CD14-positive monocyte (primary cell): ENCODE measurements around the gene IRF7. TPM values are rescaled to one million over a fixed set of nuclear protein-coding genes. Genes with fewer than 3 reads are reported as not detected.
A peak's percentile ranks its signal among the peaks of the same experiment; 100 is the strongest.

Experiments
- DNase-seq, 3 donors: peaks; one replicate each; pipeline ENCODE4 v3.0.0-alpha.2; 2011 to 2022
- H2AFZ ChIP-seq: 2 replicates; pipeline ENCODE4 v1.6.0; 2012; ENCODE audit warnings: mild to moderate bottlenecking, low read depth, low read length, inconsistent platforms; ENCODE audit not compliant: insufficient read depth, poor library complexity, severe bottlenecking
- H3K27ac ChIP-seq, 2 donors: 1 replicate in 1 of 2; 2 replicates in 1 of 2; pipeline ENCODE4 v1.5.1; 2012 to 2013; ENCODE audit warnings: low read length in 2 of 2, control low read depth in 1 of 2, inconsistent platforms in 1 of 2, low read depth in 1 of 2, mild to moderate bottlenecking in 1 of 2
- H3K27me3 ChIP-seq, 2 donors: one replicate each; pipeline versions ENCODE4 v1.6.0 to v1.6.1; 2011 to 2013; ENCODE audit warnings: low read length in 2 of 2; ENCODE audit not compliant: control insufficient read depth in 2 of 2, insufficient read depth in 2 of 2
- H3K36me3 ChIP-seq, 2 donors: replicated peaks in 1 of 2; 1 replicate in 1 of 2; 2 replicates in 1 of 2; pipeline versions ENCODE4 v1.5.1 to v1.6.1; 2012 to 2013; ENCODE audit warnings: low read length in 2 of 2, control low read depth in 1 of 2, inconsistent platforms in 1 of 2, mild to moderate bottlenecking in 1 of 2; ENCODE audit not compliant: insufficient read depth in 2 of 2, control insufficient read depth in 1 of 2
- H3K4me1 ChIP-seq, 2 donors: 1 replicate in 1 of 2; 2 replicates in 1 of 2; pipeline versions ENCODE4 v1.5.1 to v1.6.1; 2012 to 2013; ENCODE audit warnings: low read length in 2 of 2, control low read depth in 1 of 2, inconsistent platforms in 1 of 2, mild to moderate bottlenecking in 1 of 2, moderate library complexity in 1 of 2; ENCODE audit not compliant: insufficient read depth in 2 of 2, control insufficient read depth in 1 of 2
- H3K4me2 ChIP-seq: replicated peaks from 2 replicates; pipeline ENCODE3; 2012; ENCODE audit warnings: low read length, moderate library complexity, mild to moderate bottlenecking; ENCODE audit not compliant: poor library complexity, severe bottlenecking; ENCODE audit errors: extremely low read depth
- H3K4me3 ChIP-seq, 3 experiments: fragments of 200-600 bp in 1 of 3; sonication (generic) in 1 of 3; replicated peaks in 1 of 3; 1 replicate in 2 of 3; 2 replicates in 1 of 3; pipeline ENCODE4 v1.5.1; 2011 to 2013; ENCODE audit warnings: low read length in 3 of 3, mild to moderate bottlenecking in 3 of 3, control low read depth in 2 of 3, low read depth in 2 of 3, inconsistent platforms in 1 of 3, moderate library complexity in 1 of 3
- H3K79me2 ChIP-seq: 2 replicates; pipeline ENCODE4 v1.6.0; 2012; ENCODE audit warnings: mild to moderate bottlenecking, control low read depth, inconsistent platforms, low read length, moderate library complexity; ENCODE audit not compliant: insufficient read depth
- H3K9ac ChIP-seq: 2 replicates; pipeline ENCODE4 v1.6.0; 2017; ENCODE audit warnings: low read length, mild to moderate bottlenecking; ENCODE audit not compliant: insufficient read depth, poor library complexity, severe bottlenecking
- H3K9me3 ChIP-seq, 2 donors: replicated peaks in 1 of 2; 1 replicate in 1 of 2; 2 replicates in 1 of 2; pipeline versions ENCODE4 v1.5.1 to v1.6.1; 2012 to 2013; ENCODE audit warnings: low read length in 2 of 2, control low read depth in 1 of 2; ENCODE audit not compliant: control insufficient read depth in 1 of 2, insufficient read depth in 1 of 2
- H4K20me1 ChIP-seq: 2 replicates; pipeline ENCODE4 v1.6.0; 2012; ENCODE audit warnings: mild to moderate bottlenecking, low read length, control low read depth, moderate library complexity; ENCODE audit not compliant: insufficient read depth
- H3K27ac Mint-ChIP-seq, 7 donors: one replicate each; pipeline ENCODE4 v1.8.0; 2020; ENCODE audit warnings: mild to moderate bottlenecking in 7 of 7, mixed read lengths in 7 of 7, moderate library complexity in 6 of 7, inconsistent platforms in 2 of 7
- H3K27me3 Mint-ChIP-seq, 3 donors: one replicate each; pipeline ENCODE4 v1.8.0; 2021 to 2022; ENCODE audit warnings: low read depth in 3 of 3, mild to moderate bottlenecking in 3 of 3, mixed read lengths in 3 of 3, moderate library complexity in 3 of 3, inconsistent platforms in 1 of 3
- H3K36me3 Mint-ChIP-seq, 2 donors: one replicate each; pipeline ENCODE4 v1.8.0; 2020; ENCODE audit warnings: mixed read lengths in 2 of 2, inconsistent platforms in 1 of 2, mild to moderate bottlenecking in 1 of 2
- H3K4me1 Mint-ChIP-seq: one replicate; pipeline ENCODE4 v1.8.0; 2020; ENCODE audit warnings: mild to moderate bottlenecking, mixed read lengths
- H3K4me3 Mint-ChIP-seq, 2 donors: one replicate each; pipeline ENCODE4 v1.8.0; 2020; ENCODE audit warnings: mild to moderate bottlenecking in 2 of 2, mixed read lengths in 2 of 2, moderate library complexity in 1 of 2
- H3K9me3 Mint-ChIP-seq, 7 donors: one replicate each; pipeline ENCODE4 v1.8.0; 2020 to 2022; ENCODE audit warnings: mixed read lengths in 7 of 7, mild to moderate bottlenecking in 6 of 7, moderate library complexity in 6 of 7, inconsistent platforms in 2 of 7
- CTCF ChIP-seq: fragments of 200-600 bp; IDR thresholded peaks from one replicate; pipeline ENCODE4 v1.8.0; 2022; ENCODE audit warnings: antibody characterized with exemption, mild to moderate bottlenecking
- WGBS: methylation state at CpG from one replicate; pipeline ENCODE4 v1.1.5; 2013; ENCODE audit warnings: missing lambda C conversion rate; ENCODE audit not compliant: insufficient coverage; 5-methylcytosine and 5-hydroxymethylcytosine counted together
- intact Hi-C, 2 donors: fragments of 100-400 bp; cut with micrococcal nuclease; formaldehyde crosslinking; loops; one replicate each; pipeline versions ENCODE4 v1.15.0 to v1.15.1; 2023
- polyA plus RNA-seq, 3 donors: library from polyadenylated mRNA; depleted of rRNA in 1 of 3; unstranded in 2 of 3; stranded (reverse) in 1 of 3; fragments of 300-500 nt in 2 of 3; fragments of >200 nt in 1 of 3; fragmentation: Illumina TruSeq in 2 of 3; gene quantifications; 1 replicate in 2 of 3; 2 replicates in 1 of 3; pipeline ENCODE4 v1.2.3, GENCODE V29; 2012 to 2021

Gene IRF7
- polyA plus RNA-seq, 3 donors = 38.6 to 125 (median 42.9) TPM

- intact Hi-C loops = no loop called here
- peaks cover 53 to 77% of the 10 kb centered on the region in 2 donors for H3K36me3 ChIP-seq
- H3K4me1 ChIP-seq = peaks cover 23 to 24% of the 10 kb centered on the region in 2 donors
- peak overlapping the region; percentile 2 for H3K9ac ChIP-seq
- peaks cover 71 to 87% of the 10 kb centered on the region in 2 donors for H3K36me3 Mint-ChIP-seq
- WGBS = 84% methylated on average over 30 of the region's 32 CpGs
- no peak for DNase-seq
- H3K4me3 ChIP-seq = no peak overlapping the region
- H3K27ac Mint-ChIP-seq = peak overlapping the region; percentile 94 to 97 (median 95)
- H3K79me2 ChIP-seq = peaks cover 53% of the 10 kb centered on the region
- H3K9me3 Mint-ChIP-seq = no peaks in the 10 kb centered on the region
- H3K27me3 ChIP-seq = no peaks in the 10 kb centered on the region
- peak overlapping the region; percentile 74 to 82 for H3K27ac ChIP-seq
- no peaks in the 10 kb centered on the region for H3K9me3 ChIP-seq
- H4K20me1 ChIP-seq = peaks cover 69% of the 10 kb centered on the region
- H3K4me1 Mint-ChIP-seq = peaks cover 25% of the 10 kb centered on the region
- no peak overlapping the region for H3K4me3 Mint-ChIP-seq
- no peak overlapping the region for H3K4me2 ChIP-seq
- TF ChIP-seq CTCF = no peak
- H3K27me3 Mint-ChIP-seq = peaks cover 0 to 2% (median 0%) of the 10 kb centered on the region in 3 donors
- H2AFZ ChIP-seq = no peak overlapping the region
These were observed 29.1 kb downstream of the IRF7 start for GRCh38 chr11:586376-587316.

DNA sequence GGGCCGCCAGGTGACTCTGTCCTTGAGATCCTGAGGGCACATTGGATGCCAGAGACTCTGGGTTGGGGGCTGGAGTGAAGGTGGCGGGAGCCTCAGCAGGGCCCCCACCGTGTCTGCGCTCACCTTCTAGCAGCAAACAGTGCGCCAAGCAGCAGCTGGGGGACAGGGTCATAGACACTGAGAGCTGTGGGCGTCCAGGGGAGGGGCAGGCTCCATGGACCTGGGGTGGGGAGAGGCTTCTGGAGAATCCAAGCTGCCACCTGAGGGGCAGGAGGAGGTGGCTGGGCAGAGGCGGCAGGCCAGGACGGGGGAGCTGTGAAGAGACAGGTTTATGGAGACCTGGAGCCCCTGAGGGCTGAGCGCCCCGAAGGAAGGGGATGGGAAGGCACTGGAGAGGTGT lies 31.5 kb downstream of the IRF7 start:
- Histone ChIP-seq H3K27me3 (no peaks in the 10 kb centered on the region), H2AFZ (no peak overlapping the region), H3K9ac (no peak overlapping the region), H3K4me2 (no peak overlapping the region), H3K4me3 (no peak overlapping the region), H3K9me3 (no peaks in the 10 kb centered on the region), H3K79me2 (peaks cover 67% of the 10 kb centered on the region), H3K27ac (no peak overlapping the region), H4K20me1 (peaks cover 81% of the 10 kb centered on the region), H3K4me1 (peaks cover 23 to 32% of the 10 kb centered on the region in 2 donors), H3K36me3 (peaks cover 45 to 60% of the 10 kb centered on the region in 2 donors)
- no peaks in the 10 kb centered on the region for H3K27me3 Mint-ChIP-seq
- peaks cover 34% of the 10 kb centered on the region for H3K4me1 Mint-ChIP-seq
- DNase-seq = no peak
- 98% methylated on average over 5 of the region's 10 CpGs for WGBS
- H3K27ac Mint-ChIP-seq = peak overlapping the region in 1 of 7 donors; percentile 68
- peaks cover 55 to 72% of the 10 kb centered on the region in 2 donors for H3K36me3 Mint-ChIP-seq
- intact Hi-C loops = no loop called here
- no peak overlapping the region for H3K4me3 Mint-ChIP-seq
- TF ChIP-seq CTCF = no peak
- no peaks in the 10 kb centered on the region for H3K9me3 Mint-ChIP-seq
